Gastroesophageal sphincter (tissue), 4 donors: ENCODE data around the gene TNK1. TPM values are rescaled to one million over a fixed set of nuclear protein-coding genes. Genes with fewer than 3 reads are reported as not detected.

Experiments used
- ATAC-seq: fragments of 150-250 bp; one replicate; pipeline ENCODE4 v1.9.1; 2016; ENCODE audit warnings: mild to moderate bottlenecking, moderate library complexity
- H3K27ac ChIP-seq, 4 donors: fragments of 200-600 bp; sonication (generic) in 3 of 4; 1 replicate in 3 of 4; 2 replicates in 1 of 4; pipeline ENCODE4 v1.5.1; 2016 to 2019
- H3K27me3 ChIP-seq: fragments of 200-600 bp; sonication (generic); one replicate; pipeline ENCODE4 v1.5.1; 2019
- H3K36me3 ChIP-seq, 2 donors: fragments of 200-600 bp; sonication (generic); one replicate each; pipeline ENCODE4 v1.5.1; 2019; ENCODE audit warnings: control low read depth in 1 of 2
- H3K4me1 ChIP-seq, 3 donors: fragments of 200-600 bp; sonication (generic); 1 replicate in 2 of 3; 2 replicates in 1 of 3; pipeline ENCODE4 v1.5.1; 2016 to 2019; ENCODE audit warnings: control low read depth in 2 of 3
- H3K4me3 ChIP-seq, 2 donors: fragments of 200-600 bp; sonication (generic); one replicate each; pipeline ENCODE4 v1.5.1; 2019; ENCODE audit warnings: mild to moderate bottlenecking in 1 of 2, moderate library complexity in 1 of 2
- H3K9me3 ChIP-seq, 3 donors: fragments of 200-600 bp; sonication (generic); one replicate each; pipeline ENCODE4 v1.5.1; 2017 to 2019; ENCODE audit warnings: control low read depth in 2 of 3
- EP300 ChIP-seq: sonication (generic); formaldehyde crosslinking; IDR thresholded peaks from one replicate; pipeline ENCODE4 v1.6.1; 2017; ENCODE audit warnings: antibody characterized with exemption, mild to moderate bottlenecking
- POLR2A ChIP-seq, 2 donors: fragments of 450-650 bp; IDR thresholded peaks; one replicate each; pipeline ENCODE4 v1.6.1; 2017; ENCODE audit warnings: antibody characterized with exemption in 2 of 2, mild to moderate bottlenecking in 2 of 2, moderate library complexity in 1 of 2
- POLR2AphosphoS5 ChIP-seq: sonication (generic); formaldehyde crosslinking; IDR thresholded peaks from one replicate; pipeline ENCODE4 v1.6.1; 2017; ENCODE audit warnings: antibody characterized with exemption
- WGBS, 2 donors: methylation state at CpG; one replicate each; pipeline ENCODE4 v1.1.5; 2018; ENCODE audit warnings: low coverage in 1 of 2; 5-methylcytosine and 5-hydroxymethylcytosine counted together
- total RNA-seq, 4 donors: library from RNA; depleted of rRNA; stranded (reverse); fragments of >200 nt; gene quantifications; one replicate each; pipeline ENCODE4 v1.1.0, GENCODE V29; 2016
- TF ChIP-seq, protein P1 (sequence below), 4 experiments: fragments of 200-600 bp in 2 of 4; fragments of 450-650 bp in 2 of 4; sonication (generic) in 1 of 4; IDR thresholded peaks; one replicate each; pipeline ENCODE4 v1.5.1; 2017 to 2019; ENCODE audit warnings: antibody characterized with exemption in 4 of 4, mild to moderate bottlenecking in 2 of 4, moderate library complexity in 2 of 4

Gene TNK1
- total RNA-seq, 4 donors from 2014 or later: 2.0 to 4.4 (median 3.5) TPM

DNA sequence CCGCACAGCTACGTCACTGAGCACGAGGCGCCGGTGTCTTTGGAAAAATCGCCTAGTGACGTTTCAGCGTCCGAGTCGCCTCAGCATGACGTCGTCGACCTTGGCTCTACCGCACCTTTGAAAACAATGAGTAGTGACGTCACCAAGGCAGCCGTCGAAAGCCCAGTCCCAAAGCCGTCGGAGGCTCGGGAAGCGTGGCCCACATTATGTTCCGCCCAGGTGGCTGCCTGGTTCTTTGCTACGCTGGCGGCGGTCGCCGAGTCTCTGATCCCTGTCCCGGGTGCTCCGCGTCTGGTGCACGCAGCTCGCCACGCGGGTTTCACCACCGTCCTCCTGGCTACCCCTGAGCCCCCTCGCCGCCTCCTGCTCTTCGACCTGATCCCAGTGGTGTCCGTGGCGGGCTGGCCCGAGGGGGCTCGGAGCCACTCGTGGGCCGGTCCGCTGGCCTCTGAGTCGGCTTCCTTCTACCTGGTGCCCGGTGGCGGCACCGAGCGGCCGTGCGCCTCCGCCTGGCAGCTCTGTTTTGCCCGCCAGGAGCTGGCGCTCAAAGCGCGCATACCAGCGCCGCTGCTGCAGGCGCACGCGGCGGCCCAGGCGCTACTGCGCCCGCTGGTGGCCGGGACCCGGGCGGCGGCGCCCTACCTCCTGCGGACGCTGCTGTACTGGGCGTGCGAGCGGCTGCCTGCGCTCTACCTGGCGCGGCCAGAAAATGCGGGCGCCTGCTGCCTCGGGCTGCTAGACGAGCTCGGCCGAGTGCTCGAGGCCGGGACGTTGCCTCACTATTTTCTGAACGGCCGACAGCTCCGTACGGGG, 55.9 kb downstream of the TNK1 start:
- H3K27me3 ChIP-seq: peaks cover 90% of the 10 kb centered on the region
- H3K4me1 ChIP-seq: peaks cover 5 to 68% (median 36%) of the 10 kb centered on the region in 3 donors
- 19% methylated on average over 3 of the region's 92 CpGs; no CpG with 5 or more reads in 1 of the 2 donors for WGBS, 2 donors
- H3K36me3 ChIP-seq: no peaks in the 10 kb centered on the region
- H3K27ac ChIP-seq: peak overlapping the region in 3 of 4 donors; percentile 64 to 77 (median 75)
- peak overlapping the region; percentile 7 to 49 for H3K4me3 ChIP-seq
- no peaks in the 10 kb centered on the region for H3K9me3 ChIP-seq
- TF ChIP-seq, protein P1, sequence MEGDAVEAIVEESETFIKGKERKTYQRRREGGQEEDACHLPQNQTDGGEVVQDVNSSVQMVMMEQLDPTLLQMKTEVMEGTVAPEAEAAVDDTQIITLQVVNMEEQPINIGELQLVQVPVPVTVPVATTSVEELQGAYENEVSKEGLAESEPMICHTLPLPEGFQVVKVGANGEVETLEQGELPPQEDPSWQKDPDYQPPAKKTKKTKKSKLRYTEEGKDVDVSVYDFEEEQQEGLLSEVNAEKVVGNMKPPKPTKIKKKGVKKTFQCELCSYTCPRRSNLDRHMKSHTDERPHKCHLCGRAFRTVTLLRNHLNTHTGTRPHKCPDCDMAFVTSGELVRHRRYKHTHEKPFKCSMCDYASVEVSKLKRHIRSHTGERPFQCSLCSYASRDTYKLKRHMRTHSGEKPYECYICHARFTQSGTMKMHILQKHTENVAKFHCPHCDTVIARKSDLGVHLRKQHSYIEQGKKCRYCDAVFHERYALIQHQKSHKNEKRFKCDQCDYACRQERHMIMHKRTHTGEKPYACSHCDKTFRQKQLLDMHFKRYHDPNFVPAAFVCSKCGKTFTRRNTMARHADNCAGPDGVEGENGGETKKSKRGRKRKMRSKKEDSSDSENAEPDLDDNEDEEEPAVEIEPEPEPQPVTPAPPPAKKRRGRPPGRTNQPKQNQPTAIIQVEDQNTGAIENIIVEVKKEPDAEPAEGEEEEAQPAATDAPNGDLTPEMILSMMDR (IDR thresholded peaks at IDR 0.05): peak in 3 of 4 experiments; percentile 94 to 98 (median 95)
- TF ChIP-seq EP300: no peak
- TF ChIP-seq POLR2A (IDR thresholded peaks at IDR 0.05): no peak
- TF ChIP-seq POLR2AphosphoS5: peak; percentile 34
- ATAC-seq: peak; percentile 86

GRCh38 chr17:7437369-7437863, 56.5 kb downstream of the TNK1 start:
- Histone ChIP-seq H3K9me3 (no peaks in the 10 kb centered on the region), H3K27ac (peak overlapping the region in 3 of 4 donors; percentile 64 to 77 (median 75)), H3K4me1 (peaks cover 5 to 68% (median 36%) of the 10 kb centered on the region in 3 donors), H3K27me3 (peaks cover 91% of the 10 kb centered on the region), H3K4me3 (peak overlapping the region in 1 of 2 donors; percentile 49), H3K36me3 (no peaks in the 10 kb centered on the region)
- ATAC-seq: no peak
- WGBS, 2 donors: 20 to 35% methylated on average over 1 to 2 of the region's 31 CpGs
- TF ChIP-seq EP300: no peak
- no peak for TF ChIP-seq POLR2A (IDR thresholded peaks at IDR 0.05)
- TF ChIP-seq, protein P1 (IDR thresholded peaks at IDR 0.05): no peak
- TF ChIP-seq POLR2AphosphoS5: no peak

DNA sequence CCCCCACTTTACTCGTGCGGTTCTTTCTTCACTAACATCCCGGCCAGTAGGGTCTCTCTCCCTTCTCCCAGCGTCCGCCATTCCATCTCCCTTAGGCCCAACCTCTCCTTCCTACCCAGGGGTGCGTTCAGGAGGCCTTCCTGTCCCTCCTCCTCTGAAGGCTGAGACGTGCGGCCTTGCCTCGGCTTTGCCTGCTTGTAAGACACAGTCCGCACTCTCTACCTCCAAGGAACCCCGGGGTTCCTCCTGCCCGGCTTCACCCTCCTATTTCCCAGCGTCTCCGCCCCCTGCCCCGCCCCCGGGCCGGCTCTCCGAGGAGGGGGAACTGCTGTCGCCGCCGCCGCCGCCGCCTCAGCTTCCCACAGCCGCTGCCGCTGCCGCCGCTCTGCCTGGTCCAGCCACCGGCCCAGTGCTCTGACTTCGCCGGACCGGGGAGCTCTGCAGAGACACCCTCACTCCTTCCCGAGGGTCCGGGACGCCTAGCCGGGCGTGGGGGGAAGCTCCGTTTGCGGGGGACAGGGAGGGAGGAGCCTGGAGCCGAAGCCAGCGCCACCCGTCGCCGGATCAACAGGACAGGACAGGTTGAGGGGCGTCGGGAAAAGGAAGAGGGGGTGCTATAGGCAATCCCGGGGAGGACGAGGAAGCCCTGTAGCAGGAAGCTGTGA, 57.2 kb downstream of the TNK1 start:
- TF ChIP-seq POLR2AphosphoS5 (no peak), POLR2A (IDR thresholded peaks at IDR 0.05) (no peak), EP300 (no peak)
- TF ChIP-seq, protein P1 (IDR thresholded peaks at IDR 0.05): no peak
- Histone ChIP-seq H3K27me3 (peaks cover 94% of the 10 kb centered on the region), H3K27ac (peak overlapping the region in 2 of 4 donors; percentile 1 to 49), H3K36me3 (no peaks in the 10 kb centered on the region), H3K4me1 (peaks cover 5 to 68% (median 36%) of the 10 kb centered on the region in 3 donors), H3K4me3 (peak overlapping the region in 1 of 2 donors; percentile 49), H3K9me3 (no peaks in the 10 kb centered on the region)
- no peak for ATAC-seq
- 19 to 30% methylated on average over 18 to 20 of the region's 48 CpGs for WGBS, 2 donors

- Histone ChIP-seq H3K27me3 (peaks cover 93% of the 10 kb centered on the region), H3K4me1 (peaks cover 5 to 68% (median 36%) of the 10 kb centered on the region in 3 donors), H3K27ac (no peak overlapping the region), H3K4me3 (peak overlapping the region in 1 of 2 donors; percentile 49), H3K36me3 (no peaks in the 10 kb centered on the region), H3K9me3 (no peaks in the 10 kb centered on the region)
- WGBS, 2 donors: 51 to 53% methylated on average over 8 to 11 of the region's 11 CpGs
- ATAC-seq: no peak
- no peak for TF ChIP-seq POLR2A (IDR thresholded peaks at IDR 0.05)
- TF ChIP-seq EP300: no peak
- no peak for TF ChIP-seq POLR2AphosphoS5
- TF ChIP-seq, protein P1 (IDR thresholded peaks at IDR 0.05): no peak
Observed at GRCh38 chr17:7438656-7439460, 58.0 kb downstream of the TNK1 start.

Other genes starting within 250 kb of the TNK1 start
- gene ASGR1, start 201.7 kb upstream of the TNK1 start, total RNA-seq: 1 to 10 TPM in 1 of 4 donors, under 1 TPM in 1, not detected in 2; 0.54 to 1.2 TPM
- gene DLG4, start 161.3 kb upstream of the TNK1 start, total RNA-seq: 10 to 100 TPM; 14.1 to 21.7 (median 16.5) TPM
- gene ACADVL, start 161.2 kb upstream of the TNK1 start, total RNA-seq: 100 to 1,000 TPM; 331 to 508 (median 475) TPM
- 10 to 100 TPM; 33.0 to 53.9 (median 45.0) TPM for gene DVL2, start 146.6 kb upstream of the TNK1 start, total RNA-seq
- gene PHF23, start 141.6 kb upstream of the TNK1 start, total RNA-seq: 10 to 100 TPM; 29.4 to 38.2 (median 31.0) TPM
- 100 to 1,000 TPM; 289 to 437 (median 386) TPM for gene GABARAP, start 138.6 kb upstream of the TNK1 start, total RNA-seq
- gene CTDNEP1, start 129.4 kb upstream of the TNK1 start, total RNA-seq: 10 to 100 TPM; 33.8 to 66.3 (median 52.5) TPM
- 10 to 100 TPM; 29.6 to 36.8 (median 33.8) TPM for gene ELP5, start 128.9 kb upstream of the TNK1 start, total RNA-seq
- 10 to 100 TPM in 1 of 4 donors, 1 to 10 TPM in 2, not detected in 1; 1.4 to 16.9 (median 4.7) TPM for gene CLDN7, start 118.6 kb upstream of the TNK1 start, total RNA-seq
- 100 to 1,000 TPM in 3 of 4 donors, 10 to 100 TPM in 1; 71.8 to 200 (median 149) TPM for gene SLC2A4, start 99.4 kb upstream of the TNK1 start, total RNA-seq
- gene YBX2, start 86.5 kb upstream of the TNK1 start, total RNA-seq: 1 to 10 TPM; 3.3 to 6.5 (median 5.3) TPM
- 100 to 1,000 TPM; 145 to 233 (median 183) TPM for gene EIF5A, start 73.5 kb upstream of the TNK1 start, total RNA-seq
- 100 to 1,000 TPM in 1 of 4 donors, 10 to 100 TPM in 3; 66.9 to 104 (median 82.5) TPM for gene GPS2, start 65.7 kb upstream of the TNK1 start, total RNA-seq
- gene NEURL4, start 51.8 kb upstream of the TNK1 start, total RNA-seq: 10 to 100 TPM; 12.0 to 30.4 (median 14.9) TPM
- 1 to 10 TPM; 2.0 to 4.6 (median 3.5) TPM for gene ACAP1, start 44.6 kb upstream of the TNK1 start, total RNA-seq
- 10 to 100 TPM in 2 of 4 donors, 1 to 10 TPM in 2; 8.8 to 16.9 (median 10.3) TPM for gene KCTD11, start 28.9 kb upstream of the TNK1 start, total RNA-seq
- gene TMEM95, start 25.9 kb upstream of the TNK1 start, total RNA-seq: not detected
- gene PLSCR3, start 13.4 kb downstream of the TNK1 start, total RNA-seq: 10 to 100 TPM; 16.8 to 38.1 (median 17.7) TPM
- 10 to 100 TPM; 31.1 to 66.6 (median 57.8) TPM for gene TMEM256, start 23.0 kb downstream of the TNK1 start, total RNA-seq
- gene NLGN2, start 26.8 kb downstream of the TNK1 start, total RNA-seq: 10 to 100 TPM in 3 of 4 donors, 1 to 10 TPM in 1; 9.9 to 28.4 (median 14.4) TPM
- not detected for gene SPEM1, start 39.2 kb downstream of the TNK1 start, total RNA-seq
- gene SPEM2, start 44.5 kb downstream of the TNK1 start, total RNA-seq: not detected
- under 1 TPM in 1 of 4 donors, not detected in 3; 0.08 TPM for gene SPEM3, start 47.8 kb downstream of the TNK1 start, total RNA-seq
- 1 to 10 TPM; 1.3 to 5.6 (median 2.4) TPM for gene TMEM102, start 54.3 kb downstream of the TNK1 start, total RNA-seq
- 1 to 10 TPM in 1 of 4 donors, under 1 TPM in 2, not detected in 1; 0.13 to 1.0 (median 0.42) TPM for gene FGF11, start 58.4 kb downstream of the TNK1 start, total RNA-seq
- 10 to 100 TPM in 1 of 4 donors, 1 to 10 TPM in 3; 4.7 to 12.1 (median 8.1) TPM for gene CHRNB1, start 64.0 kb downstream of the TNK1 start, total RNA-seq
- 100 to 1,000 TPM in 1 of 4 donors, 10 to 100 TPM in 3; 68.4 to 115 (median 80.2) TPM for gene ZBTB4, start 98.5 kb downstream of the TNK1 start, total RNA-seq
- gene SLC35G6, start 100.4 kb downstream of the TNK1 start, total RNA-seq: not detected
- 10 to 100 TPM; 41.0 to 55.3 (median 47.3) TPM for gene POLR2A, start 103.3 kb downstream of the TNK1 start, total RNA-seq
- 100 to 1,000 TPM in 1 of 4 donors, 10 to 100 TPM in 3; 61.1 to 108 (median 84.7) TPM for gene TNFSF12, start 168.0 kb downstream of the TNK1 start, total RNA-seq
- 10 to 100 TPM; 14.5 to 47.1 (median 27.2) TPM for gene TNFSF13, start 177.7 kb downstream of the TNK1 start, total RNA-seq
- 10 to 100 TPM; 68.3 to 94.7 (median 79.6) TPM for gene SENP3, start 180.8 kb downstream of the TNK1 start, total RNA-seq
- gene CD68, start 198.5 kb downstream of the TNK1 start, total RNA-seq: 10 to 100 TPM in 3 of 4 donors, 1 to 10 TPM in 1; 7.9 to 83.1 (median 46.1) TPM
- 10 to 100 TPM; 38.1 to 66.5 (median 51.2) TPM for gene MPDU1, start 202.8 kb downstream of the TNK1 start, total RNA-seq
- gene SOX15, start 209.0 kb downstream of the TNK1 start, total RNA-seq: 1 to 10 TPM; 5.1 to 9.0 (median 5.9) TPM
- gene FXR2, start 233.8 kb downstream of the TNK1 start, total RNA-seq: 10 to 100 TPM; 39.3 to 54.6 (median 47.4) TPM
- gene SAT2, start 246.7 kb downstream of the TNK1 start, total RNA-seq: 10 to 100 TPM; 50.6 to 72.3 (median 62.3) TPM
- gene SHBG, start 249.0 kb downstream of the TNK1 start, total RNA-seq: 1 to 10 TPM in 1 of 4 donors, under 1 TPM in 1, not detected in 2; 0.40 to 3.0 TPM